GM23338 (cell line): ENCODE results near the gene FTO. TPM values are rescaled to one million over a fixed set of nuclear protein-coding genes. Genes with fewer than 3 reads are reported as not detected.

Experiments used
- ATAC-seq: fragments of 200-7000 bp; cut with Tn5 transposase; 3 replicates; pipeline ENCODE4 v1.9.1; 2020
- DNase-seq: peaks from one replicate; pipeline ENCODE4 v3.0.0-alpha.2; 2015; ENCODE audit warnings: low spot score
- H2AFZ ChIP-seq: fragments of 200-600 bp; sonication (generic); 2 replicates; pipeline ENCODE4 v1.8.0; 2016; ENCODE audit warnings: antibody characterized with exemption, mild to moderate bottlenecking, moderate library complexity
- H3F3A ChIP-seq: fragments of 200-600 bp; sonication (generic); replicated peaks from 2 replicates; pipeline ENCODE4 v1.8.0; 2017; ENCODE audit warnings: antibody characterized with exemption, mixed run types, low read depth
- H3K27ac ChIP-seq: fragments of 200-600 bp; sonication (generic); 2 replicates; pipeline ENCODE4 v1.6.1; 2016; ENCODE audit warnings: low read depth
- H3K27me3 ChIP-seq: fragments of 200-600 bp; sonication (generic); 2 replicates; pipeline ENCODE4 v1.8.0; 2016; ENCODE audit warnings: mild to moderate bottlenecking, mixed run types, moderate library complexity; ENCODE audit not compliant: insufficient read depth
- H3K36me3 ChIP-seq: fragments of 200-600 bp; sonication (generic); 2 replicates; pipeline ENCODE4 v1.8.0; 2016; ENCODE audit warnings: mild to moderate bottlenecking; ENCODE audit not compliant: insufficient read depth
- H3K4me1 ChIP-seq: fragments of 200-600 bp; sonication (generic); 2 replicates; pipeline ENCODE4 v1.8.0; 2016; ENCODE audit warnings: mild to moderate bottlenecking, moderate library complexity; ENCODE audit not compliant: insufficient read depth
- H3K4me2 ChIP-seq: fragments of 200-600 bp; sonication (generic); 2 replicates; pipeline ENCODE4 v1.7.1; 2017; ENCODE audit warnings: mixed run types
- H3K4me3 ChIP-seq: fragments of 200-600 bp; sonication (generic); 2 replicates; pipeline ENCODE4 v1.6.1; 2016; ENCODE audit warnings: mixed run types
- H3K79me2 ChIP-seq: fragments of 200-600 bp; sonication (generic); replicated peaks from 2 replicates; pipeline ENCODE4 v1.8.0; 2017; ENCODE audit warnings: mild to moderate bottlenecking; ENCODE audit not compliant: insufficient read depth
- H3K9me2 ChIP-seq: fragments of 200-600 bp; sonication (generic); 2 replicates; pipeline ENCODE4 v1.8.0; 2017; ENCODE audit not compliant: insufficient read depth
- H4K20me1 ChIP-seq: fragments of 200-600 bp; sonication (generic); replicated peaks from 2 replicates; pipeline ENCODE4 v1.8.0; 2017; ENCODE audit warnings: mild to moderate bottlenecking; ENCODE audit not compliant: insufficient read depth
- H3K27ac Mint-ChIP-seq: 2 replicates; pipeline ENCODE4 v1.8.0; 2020; ENCODE audit warnings: inconsistent platforms, mild to moderate bottlenecking, moderate library complexity, mixed read lengths
- H3K27me3 Mint-ChIP-seq: 3 replicates; pipeline ENCODE4 v1.8.0; 2022; ENCODE audit warnings: low read depth, mild to moderate bottlenecking, moderate library complexity, mixed read lengths, inconsistent platforms; ENCODE audit not compliant: insufficient read depth, poor library complexity
- H3K36me3 Mint-ChIP-seq: 3 replicates; pipeline ENCODE4 v1.8.0; 2021; ENCODE audit warnings: low read depth, mild to moderate bottlenecking, inconsistent platforms, moderate library complexity, mixed read lengths
- H3K4me1 Mint-ChIP-seq: 3 replicates; pipeline ENCODE4 v1.8.0; 2020; ENCODE audit warnings: mild to moderate bottlenecking, inconsistent platforms, mixed read lengths
- H3K4me3 Mint-ChIP-seq: 3 replicates; pipeline ENCODE4 v1.8.0; 2021; ENCODE audit warnings: moderate library complexity, mild to moderate bottlenecking, inconsistent platforms, mixed read lengths
- H3K9me3 Mint-ChIP-seq: 3 replicates; pipeline ENCODE4 v1.8.0; 2020; ENCODE audit warnings: moderate library complexity, mild to moderate bottlenecking, inconsistent platforms, mixed read lengths
- CREB1 ChIP-seq: fragments of 250-450 bp; sonication (Bioruptor Pico); IDR thresholded peaks from 2 replicates; pipeline ENCODE4 v1.5.0; 2020; ENCODE audit warnings: low read depth, mild to moderate bottlenecking, moderate library complexity
- CTCF ChIP-seq, 2 experiments: fragments of 200-600 bp in 1 of 2; sonication (generic) in 1 of 2; conservative IDR thresholded peaks; 2 replicates each; pipeline versions ENCODE4 v1.5.1 to v1.6.1; 2016 to 2017; ENCODE audit warnings: antibody characterized with exemption in 2 of 2, low read depth in 2 of 2, mild to moderate bottlenecking in 2 of 2, moderate library complexity in 1 of 2
- EZH2phosphoT487 ChIP-seq: fragments of 200-600 bp; sonication (generic); IDR thresholded peaks from one replicate; pipeline ENCODE4 v1.8.1; 2018; ENCODE audit warnings: antibody characterized with exemption; ENCODE audit not compliant: unreplicated experiment
- JUNB ChIP-seq: IDR thresholded peaks from one replicate; pipeline ENCODE4 v1.6.1; 2016; ENCODE audit warnings: antibody characterized with exemption; ENCODE audit not compliant: unreplicated experiment
- NANOG ChIP-seq: IDR thresholded peaks from 2 replicates; pipeline ENCODE4 v1.6.1; 2016; ENCODE audit warnings: antibody characterized with exemption, borderline replicate concordance
- POLR2AphosphoS5 ChIP-seq: IDR thresholded peaks from 2 replicates; pipeline ENCODE4 v1.6.1; 2016; ENCODE audit warnings: antibody characterized with exemption, low read depth
- ZNF462 ChIP-seq: fragments of 250-450 bp; sonication (Bioruptor Pico); IDR thresholded peaks from 2 replicates; pipeline ENCODE4 v1.5.0; 2020; ENCODE audit warnings: mild to moderate bottlenecking, moderate library complexity
- polyA plus RNA-seq: library from polyadenylated mRNA; unstranded; fragments of >200 nt; fragmentation: Nextera tagmentation; extraction: Ambion mirVana; gene quantifications from 2 replicates; pipeline ENCODE4 v1.2.1, GENCODE V29; 2016
- total RNA-seq: library from RNA; depleted of rRNA; stranded (reverse); fragments of >200 nt; shearing (Covaris generic); gene quantifications from 2 replicates; pipeline ENCODE4 v1.2.3, GENCODE V29; 2014

The FTO gene
- total and polyA plus RNA-seq, 2 experiments from 2014 or later = 17.7 to 69.6 TPM

- no peak for TF ChIP-seq ZNF462 (CRISPR knock-in tag)
Measured at GRCh38 chr16:54177862-54178477, 474.0 kb downstream of the FTO start (continued).

DNA sequence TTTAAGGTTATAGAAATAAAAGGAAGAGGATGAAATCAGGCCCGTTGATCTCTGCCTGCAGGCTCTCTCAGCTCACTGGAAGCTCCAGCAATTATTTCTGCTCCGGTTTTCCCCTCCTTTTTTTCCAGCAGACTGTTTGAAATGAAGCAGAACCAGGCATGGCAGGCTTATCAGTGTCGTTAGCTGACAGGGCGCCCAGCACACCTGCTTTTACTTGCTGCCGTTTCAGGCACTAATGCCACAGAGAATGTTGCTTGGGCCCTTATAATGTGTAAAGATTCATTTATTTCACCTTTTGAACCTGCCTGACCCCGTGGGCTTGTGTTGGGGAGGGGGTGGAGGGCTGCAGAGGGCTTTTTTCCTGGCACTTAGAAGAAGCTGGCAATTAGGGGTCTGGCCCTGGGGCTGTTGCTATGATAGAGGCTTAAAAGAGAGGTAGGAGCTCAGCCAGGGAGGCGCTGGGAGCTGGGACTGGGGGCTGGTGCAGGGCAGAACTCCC lies 474.6 kb downstream of the FTO start:
- H3K4me3 Mint-ChIP-seq = no peak overlapping the region
- peaks cover 12% of the 10 kb centered on the region for H3K27me3 Mint-ChIP-seq
- H3K4me2 ChIP-seq = no peak overlapping the region
- H3K27ac Mint-ChIP-seq = no peak overlapping the region
- H3K9me3 Mint-ChIP-seq = no peaks in the 10 kb centered on the region; the same call in 2 of the 3 replicates
- no peaks in the 10 kb centered on the region for H3K9me2 ChIP-seq
- H3K79me2 ChIP-seq = no peaks in the 10 kb centered on the region
- no peaks in the 10 kb centered on the region for H3K36me3 ChIP-seq
- H3K4me1 ChIP-seq = peaks cover 25% of the 10 kb centered on the region
- DNase-seq = no peak
- 0 out of 2 replicates have a peak overlapping the region, but pooled peaks have one; percentile 66 for H2AFZ ChIP-seq
- H3K4me3 ChIP-seq = no peak overlapping the region
- no peaks in the 10 kb centered on the region for H3K36me3 Mint-ChIP-seq
- no peak overlapping the region for H3K27ac ChIP-seq
- ATAC-seq = 0 out of 3 replicates have a peak, but pooled peaks have one; percentile 14
- no peaks in the 10 kb centered on the region for H3K27me3 ChIP-seq
- no peaks in the 10 kb centered on the region for H3F3A ChIP-seq
- peaks cover 39% of the 10 kb centered on the region for H3K4me1 Mint-ChIP-seq
- no peaks in the 10 kb centered on the region for H4K20me1 ChIP-seq
- TF ChIP-seq ZNF462 (CRISPR knock-in tag) (no peak), JUNB (no peak), CTCF (conservative IDR thresholded peaks at IDR 0.05; ENCODE audit: low read depth in 2 of 2) (no peak), EZH2phosphoT487 (no peak), POLR2AphosphoS5 (no peak), NANOG (no peak), CREB1 (no peak)
